ENCODE results near the gene GPR25. TPM values are rescaled to one million over a fixed set of nuclear protein-coding genes. Genes with fewer than 3 reads are reported as not detected.
"Not testable (repeated sequence)": the region's sequence is repeated elsewhere in the genome, so short reads cannot be mapped to it uniquely, and the experiment has no call there.

Gene GPR25
- total RNA-seq, 1 donor, result not detected

GRCh38 chr1:200907611-200908097, 34.9 kb downstream of the GPR25 start:
- no peak for DNase-seq (ENCODE audit: low read depth)
- H3K4me3 ChIP-seq (ENCODE audit: low read depth, low read length), result no peak overlapping the region
- TF ChIP-seq CTCF (IDR thresholded peaks at IDR 0.05; ENCODE audit: insufficient read depth, low read length), result no peak

- no peak for TF ChIP-seq CTCF (IDR thresholded peaks at IDR 0.05; ENCODE audit: insufficient read depth, low read length)
Measured at GRCh38 chr1:200908191-200908868, 35.5 kb downstream of the GPR25 start.

GRCh38 chr1:200909071-200909470, 36.3 kb downstream of the GPR25 start:
- no peak for DNase-seq (ENCODE audit: low read depth)
- H3K4me3 ChIP-seq (ENCODE audit: low read depth, low read length), result no peak overlapping the region
- TF ChIP-seq CTCF (IDR thresholded peaks at IDR 0.05; ENCODE audit: insufficient read depth, low read length), result no peak

More at GRCh38 chr1:200908191-200908868, 35.5 kb downstream of the GPR25 start:
- DNase-seq (ENCODE audit: low read depth), result no peak
- no peak overlapping the region for H3K4me3 ChIP-seq (ENCODE audit: low read depth, low read length)

GRCh38 chr1:200909757-200910239, 37.0 kb downstream of the GPR25 start:
- no peak for TF ChIP-seq CTCF (IDR thresholded peaks at IDR 0.05; ENCODE audit: insufficient read depth, low read length)
- DNase-seq (ENCODE audit: low read depth), result no peak
- H3K4me3 ChIP-seq (ENCODE audit: low read depth, low read length), result no peak overlapping the region

GRCh38 chr1:200911361-200911760, 38.6 kb downstream of the GPR25 start:
- no peak for DNase-seq (ENCODE audit: low read depth)
- H3K4me3 ChIP-seq (ENCODE audit: low read depth, low read length), result no peak overlapping the region
- TF ChIP-seq CTCF (IDR thresholded peaks at IDR 0.05; ENCODE audit: insufficient read depth, low read length), result no peak

- DNase-seq (ENCODE audit: low read depth), result not testable (repeated sequence)
Measured at GRCh38 chr1:200911936-200912335, 39.2 kb downstream of the GPR25 start.

GRCh38 chr1:200912737-200913407, 40.1 kb downstream of the GPR25 start:
- H3K4me3 ChIP-seq (ENCODE audit: low read depth, low read length), result no peak overlapping the region
- no peak for TF ChIP-seq CTCF (IDR thresholded peaks at IDR 0.05; ENCODE audit: insufficient read depth, low read length)
- no peak for DNase-seq (ENCODE audit: low read depth)

More at GRCh38 chr1:200911936-200912335, 39.2 kb downstream of the GPR25 start:
- H3K4me3 ChIP-seq (ENCODE audit: low read depth, low read length), result not testable (repeated sequence)

Measured in fibroblast of the aortic adventitia (primary cell).